ENCODE data around the gene TRAF3IP1.
"Not testable (repeated sequence)": the region's sequence is repeated elsewhere in the genome, so short reads cannot be mapped to it uniquely, and the experiment has no call there.

The TRAF3IP1 gene

GRCh38 chr2:238308177-238308576, 12.1 kb upstream of the TRAF3IP1 start:
- no peak for DNase-seq (ENCODE audit: low read depth)

- not testable (repeated sequence) for DNase-seq (ENCODE audit: low read depth)
Observed at GRCh38 chr2:238310721-238311120, 9.6 kb upstream of the TRAF3IP1 start.

- no peak for DNase-seq (ENCODE audit: low read depth)
Observed at GRCh38 chr2:238313289-238313990, 6.9 kb upstream of the TRAF3IP1 start.

GRCh38 chr2:238313991-238314350, 6.3 kb upstream of the TRAF3IP1 start:
- no peak for DNase-seq (ENCODE audit: low read depth)

- DNase-seq (ENCODE audit: low read depth): no peak
Observed at GRCh38 chr2:238314576-238314975, 5.7 kb upstream of the TRAF3IP1 start.

GRCh38 chr2:238315031-238315595, 5.2 kb upstream of the TRAF3IP1 start:
- DNase-seq (ENCODE audit: low read depth): no peak

GRCh38 chr2:238320648-238321281, 447 bp downstream of the TRAF3IP1 start:
- peak; percentile 5 for DNase-seq (ENCODE audit: low read depth)

GRCh38 chr2:238321467-238321866, 1.1 kb downstream of the TRAF3IP1 start:
- no peak for DNase-seq (ENCODE audit: low read depth)

- no peak for DNase-seq (ENCODE audit: low read depth)
Observed at GRCh38 chr2:238322001-238322411, 1.7 kb downstream of the TRAF3IP1 start.

- DNase-seq (ENCODE audit: low read depth): not testable (repeated sequence)
Observed at GRCh38 chr2:238324248-238324647, 3.9 kb downstream of the TRAF3IP1 start.

- no peak for DNase-seq (ENCODE audit: low read depth)
Observed at GRCh38 chr2:238325694-238326093, 5.4 kb downstream of the TRAF3IP1 start.

GRCh38 chr2:238326801-238327365, 6.6 kb downstream of the TRAF3IP1 start:
- no peak for DNase-seq (ENCODE audit: low read depth)

GRCh38 chr2:238327751-238328150, 7.4 kb downstream of the TRAF3IP1 start:
- DNase-seq (ENCODE audit: low read depth): no peak

GRCh38 chr2:238330391-238330790, 10.1 kb downstream of the TRAF3IP1 start:
- DNase-seq (ENCODE audit: low read depth): no peak

GRCh38 chr2:238331916-238332315, 11.6 kb downstream of the TRAF3IP1 start:
- DNase-seq (ENCODE audit: low read depth): no peak

- no peak for DNase-seq (ENCODE audit: low read depth)
Observed at GRCh38 chr2:238334885-238335284, 14.6 kb downstream of the TRAF3IP1 start.

- not testable (repeated sequence) for DNase-seq (ENCODE audit: low read depth)
Observed at GRCh38 chr2:238335591-238335990, 15.3 kb downstream of the TRAF3IP1 start.

- DNase-seq (ENCODE audit: low read depth): no peak
Observed at GRCh38 chr2:238336151-238336550, 15.8 kb downstream of the TRAF3IP1 start.

- DNase-seq (ENCODE audit: low read depth): no peak
Observed at GRCh38 chr2:238336793-238337444, 16.6 kb downstream of the TRAF3IP1 start.

- DNase-seq (ENCODE audit: low read depth): no peak
Observed at GRCh38 chr2:238337846-238338245, 17.5 kb downstream of the TRAF3IP1 start.

GRCh38 chr2:238338710-238339394, 18.5 kb downstream of the TRAF3IP1 start:
- DNase-seq (ENCODE audit: low read depth): no peak

GRCh38 chr2:238339395-238339780, 19.1 kb downstream of the TRAF3IP1 start:
- no peak for DNase-seq (ENCODE audit: low read depth)

All from activated gamma-delta T cell treated with anti-CD3 and anti-CD28 coated beads, Interleukin-2, amount 50 U/mL, for 16 hours (primary cell).